H54 (cell line): ENCODE measurements around the gene WDR88.
A peak's percentile ranks its signal among the peaks of the same experiment; 100 is the strongest.
"Not testable (repeated sequence)": the region's sequence is repeated elsewhere in the genome, so short reads cannot be mapped to it uniquely, and the experiment has no call there.

ENCODE experiments used
- DNase-seq: peaks from one replicate; pipeline ENCODE4 v3.0.0; 2011; ENCODE audit warnings: low spot score, mixed read lengths; ENCODE audit not compliant: insufficient read length
- FAIRE-seq: peaks from 3 replicates; lab custom pipeline; 2011; peaks lifted over from hg19 to GRCh38; lab: Jason Lieb, UNC
- POLR2A ChIP-seq: IDR thresholded peaks from 2 replicates; pipeline ENCODE4 v1.6.1; 2011; ENCODE audit warnings: low read depth, mild to moderate bottlenecking, low read length

WDR88 gene

DNA sequence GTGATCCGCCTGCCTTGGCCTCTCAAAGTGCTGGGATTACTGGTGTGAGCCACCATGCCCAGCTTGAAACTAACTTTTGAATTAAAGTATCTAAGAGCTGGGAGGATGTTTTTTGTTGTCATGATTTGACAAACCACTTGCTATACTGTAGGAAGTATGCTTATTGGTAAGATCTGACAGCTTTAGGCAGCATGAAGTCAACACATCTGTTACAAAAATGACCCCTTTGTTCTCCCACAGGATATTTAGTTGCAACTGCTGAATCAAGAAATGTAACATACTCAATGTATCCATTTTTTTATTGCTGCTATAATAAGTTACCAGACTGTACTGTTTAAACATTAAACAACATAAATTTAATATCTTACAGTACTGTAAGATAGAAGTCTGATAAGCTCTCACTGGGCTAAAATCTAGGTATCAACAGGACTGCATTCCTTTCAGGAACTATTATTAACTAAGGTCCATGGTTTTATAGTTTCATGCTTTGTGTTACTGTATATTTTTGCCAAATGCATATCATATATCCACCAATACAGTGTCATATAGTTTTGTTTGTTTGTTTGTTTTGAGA is 39.4 kb downstream of the WDR88 start:
- no peak for TF ChIP-seq POLR2A
- no peak for DNase-seq
- no peak for FAIRE-seq

DNA sequence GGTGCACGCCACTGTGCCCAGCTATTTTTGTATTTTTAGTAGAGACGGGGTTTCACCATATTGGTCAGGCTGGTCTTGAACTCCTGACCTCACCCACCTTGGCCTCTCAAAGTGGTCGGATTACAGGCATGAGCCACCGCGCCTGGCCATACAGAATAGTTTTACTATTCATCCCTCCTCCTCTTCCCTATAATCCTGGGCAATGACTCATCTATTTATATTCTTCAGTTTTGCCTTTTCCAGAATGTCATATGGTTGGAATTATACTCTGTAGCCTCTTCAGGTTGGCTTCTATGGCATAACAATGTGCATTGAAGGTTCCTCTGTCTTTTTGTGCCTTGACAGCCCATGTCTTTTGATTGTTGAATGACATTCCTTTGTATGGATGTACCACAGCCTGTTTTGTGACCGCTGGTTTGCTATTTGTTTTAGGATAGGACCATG is 40.0 kb downstream of the WDR88 start:
- no peak for TF ChIP-seq POLR2A
- FAIRE-seq (no peak), DNase-seq (no peak)

DNA sequence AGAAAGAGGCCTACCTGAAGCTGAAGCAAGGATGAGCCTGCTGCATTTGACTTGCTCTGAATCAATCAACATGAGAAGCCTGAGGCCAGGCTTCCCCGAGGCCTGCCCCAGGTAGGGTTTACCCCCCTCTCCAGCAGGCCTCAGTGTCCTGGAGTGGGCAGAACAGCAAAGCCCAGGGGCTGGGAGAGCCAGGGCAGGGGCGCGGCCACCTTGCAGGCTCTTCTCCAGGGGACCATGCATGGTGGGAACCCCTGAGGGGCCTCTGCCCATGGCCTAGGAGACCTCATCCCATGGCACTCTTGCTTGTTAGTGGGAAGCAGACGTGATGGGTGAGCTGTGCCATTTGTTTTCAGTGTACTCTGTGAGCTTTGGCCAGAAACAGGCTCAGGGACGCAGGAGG is 42.3 kb downstream of the WDR88 start:
- DNase-seq (no peak), FAIRE-seq (no peak)
- no peak for TF ChIP-seq POLR2A

- FAIRE-seq (no peak), DNase-seq (no peak)
- TF ChIP-seq POLR2A: no peak
Measured at GRCh38 chr19:33175156-33175782, 43.4 kb downstream of the WDR88 start.

- TF ChIP-seq POLR2A: no peak
- FAIRE-seq (no peak), DNase-seq (no peak)
Measured at GRCh38 chr19:33175886-33176669, 44.2 kb downstream of the WDR88 start.

GRCh38 chr19:33176670-33177416 is 44.9 kb downstream of the WDR88 start:
- FAIRE-seq: peak; percentile 86
- DNase-seq: peak; percentile 99
- peak; percentile 99 for TF ChIP-seq POLR2A

DNA sequence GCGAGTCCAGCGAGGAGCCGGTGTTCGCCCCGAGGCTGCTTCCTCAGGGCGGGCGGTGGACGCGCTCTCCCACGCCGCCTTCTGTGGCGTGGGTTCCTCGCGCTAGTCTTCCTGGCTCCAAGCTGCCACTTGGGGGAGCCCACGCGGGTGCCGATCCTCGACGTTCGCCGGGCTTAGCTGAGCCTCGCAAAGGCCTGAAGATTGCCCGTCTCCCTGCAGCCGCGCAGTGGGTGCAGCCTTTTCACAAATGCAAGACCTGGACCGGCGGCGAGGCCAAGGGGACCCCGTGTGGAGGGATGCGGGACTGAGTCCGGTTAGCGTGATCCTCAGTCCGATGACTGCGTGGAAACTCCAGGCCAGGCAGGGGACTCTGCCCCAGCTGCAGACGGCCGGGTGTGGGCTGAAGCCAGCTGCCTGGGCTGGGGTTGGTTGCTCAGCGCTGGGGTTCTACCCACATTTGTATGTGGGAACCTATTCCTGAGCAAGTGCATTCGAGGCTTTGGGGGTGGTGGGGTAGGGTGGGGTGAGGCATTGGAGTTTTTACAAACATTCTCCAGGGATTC is 45.6 kb downstream of the WDR88 start:
- TF ChIP-seq POLR2A: no peak
- DNase-seq: no peak
- FAIRE-seq: no peak

- no peak for TF ChIP-seq POLR2A
- FAIRE-seq: no peak
- DNase-seq: no peak
Measured at GRCh38 chr19:33186431-33187182, 54.7 kb downstream of the WDR88 start.

GRCh38 chr19:33187183-33187540 is 55.2 kb downstream of the WDR88 start:
- no peak for DNase-seq
- no peak for FAIRE-seq

GRCh38 chr19:33189453-33189852 is 57.5 kb downstream of the WDR88 start:
- FAIRE-seq: no peak
- TF ChIP-seq POLR2A: no peak
- DNase-seq: no peak

More at GRCh38 chr19:33187183-33187540, 55.2 kb downstream of the WDR88 start:
- no peak; the same call in 1 of the 2 replicates for TF ChIP-seq POLR2A

DNA sequence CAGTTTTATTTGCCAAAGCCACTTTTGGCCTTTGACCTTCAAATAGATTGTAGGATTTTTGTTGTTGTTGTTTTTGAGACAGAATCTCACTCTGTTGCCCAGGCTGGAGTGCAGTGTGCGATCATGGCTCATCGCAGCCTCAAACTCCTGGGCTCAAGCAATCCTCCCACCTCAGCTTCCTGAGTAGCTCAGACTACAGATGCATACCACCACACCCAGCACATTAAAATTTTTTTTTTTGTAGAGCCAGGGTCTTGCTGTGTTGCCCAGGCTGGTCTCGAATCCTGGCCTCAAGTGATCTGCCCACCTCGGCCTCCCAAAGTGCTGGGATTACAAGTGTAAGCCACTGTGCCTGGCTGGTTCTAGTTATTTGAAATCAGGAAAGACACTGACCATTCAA is 59.2 kb downstream of the WDR88 start:
- FAIRE-seq, DNase-seq: not testable (repeated sequence)

- TF ChIP-seq POLR2A: no peak
- DNase-seq: no peak
- FAIRE-seq: no peak
Measured at GRCh38 chr19:33191501-33191900, 59.6 kb downstream of the WDR88 start.

GRCh38 chr19:33192010-33192409 is 60.1 kb downstream of the WDR88 start:
- FAIRE-seq (no peak), DNase-seq (no peak)
- TF ChIP-seq POLR2A: no peak
